Esophagus muscularis mucosa (tissue), 4 donors: Measurements from ENCODE around the gene TNRC6C. TPM values are rescaled to one million over a fixed set of nuclear protein-coding genes. Genes with fewer than 3 reads are reported as not detected.
A peak's percentile ranks its signal among the peaks of the same experiment; 100 is the strongest.

Experiments
- DNase-seq: peaks from one replicate; pipeline ENCODE4 v3.0.0-alpha.2; 2017; ENCODE audit errors: extremely low spot score
- H3K27ac ChIP-seq, 4 donors: fragments of 200-600 bp; sonication (generic); replicated peaks in 1 of 4; 1 replicate in 3 of 4; 2 replicates in 1 of 4; pipeline ENCODE4 v1.5.1; 2016 to 2019; ENCODE audit warnings: mild to moderate bottlenecking in 1 of 4
- H3K27me3 ChIP-seq, 4 donors: fragments of 200-600 bp; sonication (generic); one replicate each; pipeline versions ENCODE4 v1.5.1 to v1.6.0; 2016 to 2019
- H3K36me3 ChIP-seq, 4 donors: fragments of 200-600 bp; sonication (generic); one replicate each; pipeline ENCODE4 v1.5.1; 2016 to 2019
- H3K4me1 ChIP-seq, 4 donors: fragments of 200-600 bp; sonication (generic); one replicate each; pipeline ENCODE4 v1.5.1; 2016 to 2019
- H3K4me3 ChIP-seq, 4 donors: fragments of 200-600 bp; sonication (generic); 1 replicate in 2 of 4; 2 replicates in 2 of 4; pipeline ENCODE4 v1.5.1; 2016 to 2019; ENCODE audit warnings: mild to moderate bottlenecking in 4 of 4, moderate library complexity in 1 of 4
- H3K9me3 ChIP-seq, 4 donors: fragments of 200-600 bp; sonication (generic); 1 replicate in 3 of 4; 2 replicates in 1 of 4; pipeline ENCODE4 v1.5.1; 2016 to 2019
- CTCF ChIP-seq, 3 experiments: fragments of 200-600 bp in 2 of 3; fragments of 450-650 bp in 1 of 3; sonication (generic) in 2 of 3; IDR thresholded peaks; one replicate each; pipeline ENCODE4 v1.5.1; 2017 to 2019; ENCODE audit warnings: antibody characterized with exemption in 3 of 3, mild to moderate bottlenecking in 2 of 3, moderate library complexity in 1 of 3
- EP300 ChIP-seq: sonication (generic); formaldehyde crosslinking; IDR thresholded peaks from one replicate; pipeline ENCODE4 v1.6.1; 2017; ENCODE audit warnings: antibody characterized with exemption
- POLR2A ChIP-seq: fragments of 450-650 bp; IDR thresholded peaks from one replicate; pipeline ENCODE4 v1.6.1; 2017; ENCODE audit warnings: antibody characterized with exemption, moderate library complexity, mild to moderate bottlenecking, low read depth
- POLR2AphosphoS5 ChIP-seq, 2 donors: sonication (generic); formaldehyde crosslinking; IDR thresholded peaks; one replicate each; pipeline ENCODE4 v1.6.1; 2017; ENCODE audit warnings: antibody characterized with exemption in 2 of 2
- WGBS: methylation state at CpG from one replicate; pipeline ENCODE4 v1.1.5; 2018; 5-methylcytosine and 5-hydroxymethylcytosine counted together
- intact Hi-C: fragments of 100-400 bp; cut with DNase I; formaldehyde crosslinking; loops from one replicate; pipeline ENCODE4 v1.15.1; 2023
- total RNA-seq, 4 donors: library from RNA; depleted of rRNA; stranded (reverse); fragments of >200 nt; gene quantifications; one replicate each; pipeline versions ENCODE4 v1.1.0 to v1.2.1, GENCODE V29; 2016

The TNRC6C gene
- total RNA-seq, 4 donors from 2014 or later: 21.4 to 31.6 (median 29.0) TPM

DNA sequence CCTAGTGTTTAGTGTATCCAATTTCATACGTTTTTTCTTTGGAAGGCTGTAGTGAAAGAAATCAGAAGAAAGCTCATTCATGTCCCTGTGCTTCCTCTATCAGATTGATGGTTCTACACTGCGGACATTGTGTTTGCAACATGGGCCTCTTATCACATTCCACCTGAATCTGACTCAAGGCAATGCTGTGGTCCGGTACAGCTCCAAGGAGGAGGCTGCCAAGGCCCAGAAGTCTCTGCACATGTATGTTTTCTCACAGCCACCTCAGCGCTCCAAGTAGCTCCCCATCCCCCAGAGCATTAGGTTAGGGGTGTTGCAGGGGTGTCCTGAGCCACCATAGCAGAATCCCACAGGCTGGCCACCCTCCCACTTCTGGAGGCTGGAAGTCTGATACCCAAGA lies 144.8 kb downstream of the TNRC6C start:
- TF ChIP-seq CTCF (IDR thresholded peaks at IDR 0.05) (no peak), POLR2AphosphoS5 (IDR thresholded peaks at IDR 0.05) (no peak), POLR2A (no peak), EP300 (no peak)
- WGBS: 63% methylated on average over 3 of the region's 4 CpGs
- H3K27ac ChIP-seq: peak overlapping the region in 2 of 4 donors; percentile 13 to 27
- H3K27me3 ChIP-seq: no peaks in the 10 kb centered on the region
- H3K4me1 ChIP-seq: peaks cover 0 to 20% (median 15%) of the 10 kb centered on the region in 4 donors
- intact Hi-C loops: no loop called here
- H3K36me3 ChIP-seq: peaks cover 35 to 93% (median 68%) of the 10 kb centered on the region in 4 donors
- DNase-seq: no peak
- no peaks in the 10 kb centered on the region for H3K9me3 ChIP-seq
- no peak overlapping the region for H3K4me3 ChIP-seq

DNA sequence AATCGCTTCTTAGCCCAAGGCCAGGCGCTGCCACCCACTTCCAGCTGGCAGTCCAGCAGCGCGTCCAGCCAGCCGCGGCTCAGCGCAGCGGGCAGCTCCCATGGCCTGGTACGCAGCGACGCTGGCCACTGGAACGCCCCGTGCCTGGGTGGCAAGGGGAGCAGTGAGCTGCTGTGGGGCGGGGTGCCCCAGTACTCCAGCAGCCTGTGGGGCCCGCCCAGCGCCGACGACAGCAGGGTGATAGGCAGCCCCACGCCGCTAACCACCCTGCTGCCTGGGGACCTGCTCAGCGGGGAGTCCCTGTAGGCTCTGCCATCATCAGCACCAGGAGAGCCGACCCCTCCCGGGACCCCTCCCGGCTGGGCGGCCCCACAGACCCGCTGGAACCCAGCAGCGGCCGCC lies 146.0 kb downstream of the TNRC6C start:
- no peaks in the 10 kb centered on the region for H3K27me3 ChIP-seq
- H3K36me3 ChIP-seq: peaks cover 23 to 92% (median 62%) of the 10 kb centered on the region in 4 donors
- H3K9me3 ChIP-seq: no peaks in the 10 kb centered on the region
- intact Hi-C loops: no loop called here
- peaks cover 0 to 28% (median 15%) of the 10 kb centered on the region in 4 donors for H3K4me1 ChIP-seq
- H3K4me3 ChIP-seq: no peak overlapping the region
- TF ChIP-seq CTCF (IDR thresholded peaks at IDR 0.05): no peak
- TF ChIP-seq POLR2AphosphoS5 (IDR thresholded peaks at IDR 0.05): no peak
- TF ChIP-seq POLR2A: no peak
- no peak for TF ChIP-seq EP300
- DNase-seq: no peak
- 80% methylated on average over 4 of the region's 28 CpGs for WGBS
- peak overlapping the region in 1 of 4 donors; percentile 8 for H3K27ac ChIP-seq

DNA sequence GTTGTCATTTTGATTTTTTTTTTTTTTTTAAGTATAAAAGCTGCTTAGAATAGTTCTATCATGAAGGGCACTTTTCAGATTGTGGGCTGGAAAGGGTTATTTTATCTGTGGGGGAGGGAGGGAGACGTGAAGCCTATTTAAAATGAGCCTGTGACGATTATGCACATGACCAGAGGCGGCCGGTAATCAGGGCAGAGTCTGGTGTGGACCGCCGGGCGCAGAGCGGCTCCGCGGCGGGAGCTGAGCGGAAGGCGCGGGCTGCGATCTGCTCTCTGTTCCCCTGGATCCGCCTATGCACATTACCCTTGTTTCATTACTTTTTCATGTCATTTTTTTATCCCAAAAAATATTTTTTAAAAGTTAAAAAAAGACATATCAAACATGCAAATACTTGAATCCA lies 146.6 kb downstream of the TNRC6C start:
- DNase-seq: no peak
- H3K4me1 ChIP-seq: peaks cover 0 to 28% (median 15%) of the 10 kb centered on the region in 4 donors
- H3K9me3 ChIP-seq: no peaks in the 10 kb centered on the region
- no peak overlapping the region for H3K4me3 ChIP-seq
- TF ChIP-seq EP300 (no peak), POLR2AphosphoS5 (IDR thresholded peaks at IDR 0.05) (no peak), POLR2A (no peak), CTCF (IDR thresholded peaks at IDR 0.05) (no peak)
- H3K36me3 ChIP-seq: peaks cover 18 to 87% (median 59%) of the 10 kb centered on the region in 4 donors
- H3K27ac ChIP-seq: peak overlapping the region in 1 of 4 donors; percentile 11
- H3K27me3 ChIP-seq: no peaks in the 10 kb centered on the region
- WGBS: 83% methylated on average over 16 of the region's 16 CpGs
- intact Hi-C loops: no loop called here

DNA sequence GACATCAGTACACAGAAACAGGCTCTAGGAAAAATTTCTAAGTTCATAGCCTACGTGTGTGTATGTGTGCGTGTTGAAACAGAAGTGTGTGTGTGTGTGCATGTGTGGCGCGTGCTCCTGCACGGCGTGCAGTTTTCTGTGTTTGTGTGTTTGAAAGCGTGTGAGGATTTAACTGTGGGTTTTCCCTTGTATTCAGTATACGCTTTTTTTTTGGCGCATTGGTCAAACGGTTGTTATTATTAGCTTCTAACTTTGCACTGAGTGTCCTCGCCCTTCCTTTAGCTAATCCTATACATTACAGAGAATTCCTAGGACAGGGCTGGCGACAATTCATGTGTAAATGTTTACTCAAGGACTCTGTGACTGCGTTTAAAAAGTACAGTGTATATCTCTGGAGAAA lies 147.0 kb downstream of the TNRC6C start:
- Histone ChIP-seq H3K36me3 (peaks cover 18 to 87% (median 56%) of the 10 kb centered on the region in 4 donors), H3K27me3 (no peaks in the 10 kb centered on the region), H3K4me1 (peaks cover 0 to 28% (median 15%) of the 10 kb centered on the region in 4 donors), H3K27ac (peak overlapping the region in 2 of 4 donors; percentile 5 to 11), H3K4me3 (no peak overlapping the region), H3K9me3 (no peaks in the 10 kb centered on the region)
- intact Hi-C loops: no loop called here
- no peak for DNase-seq
- 67% methylated on average over 13 of the region's 13 CpGs for WGBS
- TF ChIP-seq POLR2A (no peak), POLR2AphosphoS5 (IDR thresholded peaks at IDR 0.05) (no peak), EP300 (no peak), CTCF (IDR thresholded peaks at IDR 0.05) (no peak)

DNA sequence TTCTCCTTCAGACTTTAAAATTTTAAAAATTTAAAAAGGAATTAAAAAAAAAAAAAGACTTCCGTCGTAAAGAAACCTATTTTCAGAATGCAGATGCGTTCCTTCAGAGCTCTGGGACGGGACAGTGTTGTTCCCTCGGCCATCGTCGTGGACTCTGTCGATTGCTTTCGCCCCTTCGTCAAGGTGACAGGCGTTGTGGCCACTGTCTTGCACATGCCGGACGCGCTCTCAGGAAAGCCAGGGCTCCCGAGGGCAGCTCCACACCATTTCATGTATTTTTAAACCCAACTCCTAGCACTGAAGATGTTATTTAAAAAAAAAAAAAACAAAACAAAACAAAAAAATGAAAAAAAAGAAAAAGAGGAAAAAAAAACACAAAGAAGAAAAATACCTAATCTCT lies 147.7 kb downstream of the TNRC6C start:
- H3K27ac ChIP-seq: no peak overlapping the region
- H3K4me3 ChIP-seq: no peak overlapping the region
- no peak for TF ChIP-seq POLR2A
- TF ChIP-seq POLR2AphosphoS5 (IDR thresholded peaks at IDR 0.05): no peak
- DNase-seq: no peak
- intact Hi-C loops: no loop called here
- peaks cover 18 to 87% (median 55%) of the 10 kb centered on the region in 4 donors for H3K36me3 ChIP-seq
- 88% methylated on average over 15 of the region's 15 CpGs for whole genome bisulfite sequencing
- peaks cover 0 to 28% (median 15%) of the 10 kb centered on the region in 4 donors for H3K4me1 ChIP-seq
- no peaks in the 10 kb centered on the region for H3K9me3 ChIP-seq
- no peaks in the 10 kb centered on the region for H3K27me3 ChIP-seq
